Hepatocyte (in vitro differentiated cells): ENCODE data around the gene POGLUT3. TPM values are rescaled to one million over a fixed set of nuclear protein-coding genes. Genes with fewer than 3 reads are reported as not detected.
A peak's percentile ranks its signal among the peaks of the same experiment; 100 is the strongest.

Experiments used
- DNase-seq: peaks from one replicate; pipeline ENCODE4 v3.0.0-alpha.2; 2016; ENCODE audit warnings: low spot score
- H2AFZ ChIP-seq: fragments of 200-600 bp; sonication (generic); 2 replicates; pipeline ENCODE4 v1.6.0; 2016; ENCODE audit warnings: antibody characterized with exemption, mild to moderate bottlenecking
- H3K27ac ChIP-seq: fragments of 200-600 bp; sonication (generic); 2 replicates; pipeline ENCODE4 v1.5.1; 2016; ENCODE audit warnings: mild to moderate bottlenecking
- H3K27me3 ChIP-seq: fragments of 200-600 bp; sonication (generic); 2 replicates; pipeline ENCODE4 v1.6.1; 2016
- H3K36me3 ChIP-seq: fragments of 200-600 bp; sonication (generic); replicated peaks from 2 replicates; pipeline ENCODE4 v1.5.1; 2016; ENCODE audit warnings: low read depth; ENCODE audit not compliant: insufficient read depth
- H3K4me1 ChIP-seq: fragments of 200-600 bp; sonication (generic); 2 replicates; pipeline ENCODE4 v1.5.1; 2016; ENCODE audit warnings: mild to moderate bottlenecking, moderate library complexity; ENCODE audit not compliant: insufficient read depth
- H3K4me2 ChIP-seq: fragments of 200-600 bp; sonication (generic); 2 replicates; pipeline ENCODE4 v1.6.0; 2016
- H3K4me3 ChIP-seq: fragments of 200-600 bp; sonication (generic); 2 replicates; pipeline ENCODE4 v1.5.1; 2016; ENCODE audit warnings: mild to moderate bottlenecking
- H3K79me2 ChIP-seq: fragments of 200-600 bp; sonication (generic); 2 replicates; pipeline ENCODE4 v1.6.0; 2017; ENCODE audit warnings: mild to moderate bottlenecking
- H3K9me2 ChIP-seq: fragments of 200-600 bp; sonication (generic); replicated peaks from 2 replicates; pipeline ENCODE4 v1.6.0; 2017; ENCODE audit warnings: mild to moderate bottlenecking; ENCODE audit not compliant: insufficient read depth
- H3K9me3 ChIP-seq: fragments of 200-600 bp; sonication (generic); 2 replicates; pipeline ENCODE4 v1.5.1; 2016; ENCODE audit warnings: low read depth, mild to moderate bottlenecking
- H4K20me1 ChIP-seq: fragments of 200-600 bp; sonication (generic); 2 replicates; pipeline ENCODE4 v1.6.0; 2016; ENCODE audit warnings: mild to moderate bottlenecking; ENCODE audit not compliant: insufficient read depth, poor library complexity, severe bottlenecking
- EZH2 ChIP-seq: fragments of 200-600 bp; sonication (generic); IDR thresholded peaks from 2 replicates; pipeline ENCODE4 v1.6.1; 2016; ENCODE audit warnings: antibody characterized with exemption, mild to moderate bottlenecking, borderline replicate concordance
- EZH2phosphoT487 ChIP-seq: fragments of 200-600 bp; sonication (generic); IDR thresholded peaks from one replicate; pipeline ENCODE4 v1.6.1; 2018; ENCODE audit warnings: antibody characterized with exemption, mild to moderate bottlenecking, low read depth, moderate library complexity; ENCODE audit not compliant: unreplicated experiment, severe bottlenecking
- WGBS: methylation state at CpG from one replicate; pipeline ENCODE4 v1.1.6; 2016; ENCODE audit warnings: low lambda C conversion rate; ENCODE audit errors: missing lambda C conversion rate; 5-methylcytosine and 5-hydroxymethylcytosine counted together
- polyA plus RNA-seq: library from polyadenylated mRNA; unstranded; fragments of >200 nt; fragmentation: Nextera tagmentation; extraction: Ambion mirVana; gene quantifications from 2 replicates; pipeline ENCODE4 v1.2.1, GENCODE V29; 2016
- total RNA-seq: library from RNA; depleted of rRNA; stranded (reverse); fragments of >200 nt; gene quantifications from 2 replicates; pipeline ENCODE4 v1.2.3, GENCODE V29; 2014
- TF ChIP-seq, protein P1 (sequence below): fragments of 200-600 bp; sonication (generic); IDR thresholded peaks from 2 replicates; pipeline ENCODE4 v1.5.1; 2016; ENCODE audit warnings: antibody characterized with exemption, mild to moderate bottlenecking; ENCODE audit not compliant: poor library complexity

The POGLUT3 gene
- total RNA-seq (26.8 and 30.6 TPM in 2 replicates), polyA plus RNA-seq (17.4 and 20.4 TPM in 2 replicates)

DNA sequence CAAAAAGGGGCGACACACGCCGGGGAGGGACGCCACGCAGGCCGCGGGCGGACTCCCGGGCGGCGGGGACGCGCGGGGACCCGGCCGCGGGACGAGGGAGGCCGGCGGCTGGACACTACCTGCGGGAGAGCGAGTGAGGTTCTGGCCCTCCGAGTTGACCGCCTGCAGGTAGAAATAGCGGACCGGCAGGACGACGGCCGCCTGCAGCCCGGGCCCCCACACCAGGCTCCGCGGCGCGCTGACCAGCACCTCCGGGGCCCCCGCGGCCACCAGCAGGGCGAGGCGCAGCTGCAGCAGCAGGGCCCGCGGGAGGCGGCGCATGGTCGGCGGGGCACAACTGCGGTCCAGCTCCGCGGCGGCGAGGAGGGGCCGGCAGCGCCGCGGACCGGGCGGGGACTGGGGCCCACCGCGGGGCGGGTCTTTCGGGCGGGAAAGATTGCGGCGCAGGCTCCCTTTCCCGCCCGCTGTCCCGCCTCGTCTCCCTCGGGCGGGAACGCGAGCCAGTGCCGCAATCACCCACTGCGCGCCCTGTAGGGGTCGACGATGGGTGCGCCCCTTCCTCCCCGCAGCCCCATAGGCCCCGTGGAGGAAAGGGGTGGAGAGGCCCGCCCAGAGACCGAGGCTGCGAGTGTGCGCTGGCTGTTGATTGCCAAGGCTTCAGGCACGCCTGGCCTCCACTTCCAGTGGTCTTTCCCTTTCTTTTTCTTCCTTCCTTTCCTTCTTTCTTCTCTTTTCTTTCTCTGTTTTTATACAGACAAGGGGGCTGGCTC lies at the start of gene POGLUT3:
POGLUT3 (minus strand) TSS at position 339 of the 770 bp plus-strand sequence; CDS start at position 321, 18 bp downstream.
- H3K9me3 ChIP-seq = no peaks in the 10 kb centered on the region
- H3K36me3 ChIP-seq = no peaks in the 10 kb centered on the region
- WGBS = 3% methylated on average over 45 of the region's 84 CpGs
- peak within 1 kb of the TSS; percentile 90 for H3K27ac ChIP-seq
- H3K4me3 ChIP-seq = peak within 1 kb of the TSS; percentile 25
- H3K9me2 ChIP-seq = no peaks in the 10 kb centered on the region
- H2AFZ ChIP-seq = peak within 1 kb of the TSS; percentile 71
- TF ChIP-seq EZH2 (no peak), EZH2phosphoT487 (no peak)
- TF ChIP-seq, protein P1, sequence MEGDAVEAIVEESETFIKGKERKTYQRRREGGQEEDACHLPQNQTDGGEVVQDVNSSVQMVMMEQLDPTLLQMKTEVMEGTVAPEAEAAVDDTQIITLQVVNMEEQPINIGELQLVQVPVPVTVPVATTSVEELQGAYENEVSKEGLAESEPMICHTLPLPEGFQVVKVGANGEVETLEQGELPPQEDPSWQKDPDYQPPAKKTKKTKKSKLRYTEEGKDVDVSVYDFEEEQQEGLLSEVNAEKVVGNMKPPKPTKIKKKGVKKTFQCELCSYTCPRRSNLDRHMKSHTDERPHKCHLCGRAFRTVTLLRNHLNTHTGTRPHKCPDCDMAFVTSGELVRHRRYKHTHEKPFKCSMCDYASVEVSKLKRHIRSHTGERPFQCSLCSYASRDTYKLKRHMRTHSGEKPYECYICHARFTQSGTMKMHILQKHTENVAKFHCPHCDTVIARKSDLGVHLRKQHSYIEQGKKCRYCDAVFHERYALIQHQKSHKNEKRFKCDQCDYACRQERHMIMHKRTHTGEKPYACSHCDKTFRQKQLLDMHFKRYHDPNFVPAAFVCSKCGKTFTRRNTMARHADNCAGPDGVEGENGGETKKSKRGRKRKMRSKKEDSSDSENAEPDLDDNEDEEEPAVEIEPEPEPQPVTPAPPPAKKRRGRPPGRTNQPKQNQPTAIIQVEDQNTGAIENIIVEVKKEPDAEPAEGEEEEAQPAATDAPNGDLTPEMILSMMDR = no peak
- no peaks in the 10 kb centered on the region for H4K20me1 ChIP-seq
- H3K4me1 ChIP-seq = peaks cover 14% of the 10 kb centered on the region
- H3K27me3 ChIP-seq = no peaks in the 10 kb centered on the region
- DNase-seq = peak; percentile 86
- H3K79me2 ChIP-seq = peaks cover 17% of the 10 kb centered on the region
- H3K4me2 ChIP-seq = peak within 1 kb of the TSS; percentile 77

- Histone ChIP-seq H3K9me3 (no peaks in the 10 kb centered on the region), H3K79me2 (no peaks in the 10 kb centered on the region), H3K4me2 (no peak overlapping the region), H3K27ac (no peak overlapping the region), H3K4me3 (no peak overlapping the region), H3K36me3 (no peaks in the 10 kb centered on the region), H3K9me2 (no peaks in the 10 kb centered on the region), H2AFZ (no peak overlapping the region), H4K20me1 (no peaks in the 10 kb centered on the region), H3K27me3 (no peaks in the 10 kb centered on the region), H3K4me1 (no peaks in the 10 kb centered on the region)
- WGBS = 80% methylated on average over 5 of the region's 5 CpGs
- no peak for DNase-seq
- TF ChIP-seq EZH2 (no peak), EZH2phosphoT487 (no peak)
- TF ChIP-seq, protein P1 = no peak
These were observed 47.8 kb upstream of the POGLUT3 start for GRCh38 chr11:108545909-108546501.

GRCh38 chr11:108543316-108543964 lies 45.3 kb upstream of the POGLUT3 start:
- Histone ChIP-seq H3K27me3 (no peaks in the 10 kb centered on the region), H3K4me1 (no peaks in the 10 kb centered on the region), H4K20me1 (no peaks in the 10 kb centered on the region), H2AFZ (no peak overlapping the region), H3K36me3 (no peaks in the 10 kb centered on the region), H3K4me3 (no peak overlapping the region), H3K79me2 (no peaks in the 10 kb centered on the region), H3K27ac (no peak overlapping the region), H3K4me2 (no peak overlapping the region), H3K9me2 (no peaks in the 10 kb centered on the region), H3K9me3 (no peaks in the 10 kb centered on the region)
- WGBS = 89% methylated on average over 5 of the region's 5 CpGs
- no peak for DNase-seq
- no peak for TF ChIP-seq EZH2
- no peak for TF ChIP-seq EZH2phosphoT487
- TF ChIP-seq, protein P1 = no peak
